ENCODE results near the gene GPC6.

Gene GPC6

DNA sequence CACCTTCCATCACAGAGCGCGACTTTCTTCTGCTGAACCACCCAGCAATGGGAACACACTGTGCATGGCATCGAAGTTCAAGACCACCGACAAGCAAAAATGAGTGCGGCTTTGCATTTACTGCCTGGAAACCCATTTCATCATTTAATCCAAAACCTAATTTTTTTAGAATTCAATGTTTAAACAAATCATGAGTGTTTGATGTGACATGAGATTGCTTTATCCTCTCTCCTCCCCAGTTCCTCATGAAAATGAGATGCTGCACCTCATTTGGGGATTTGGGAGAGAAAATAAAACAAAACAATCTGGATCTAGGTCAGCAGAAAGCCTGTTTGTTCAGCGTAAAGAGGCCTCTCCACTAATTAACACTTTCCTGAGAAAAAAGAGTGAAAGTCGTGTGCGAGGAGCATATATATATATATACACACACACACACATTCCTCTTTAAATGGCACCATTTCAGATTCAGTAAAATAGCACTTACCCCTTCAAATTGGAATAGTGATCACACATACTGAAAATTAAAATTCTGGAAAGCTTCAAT is 1126.6 kb downstream of the GPC6 start:
- no peak for DNase-seq (ENCODE audit: low spot score)

DNA sequence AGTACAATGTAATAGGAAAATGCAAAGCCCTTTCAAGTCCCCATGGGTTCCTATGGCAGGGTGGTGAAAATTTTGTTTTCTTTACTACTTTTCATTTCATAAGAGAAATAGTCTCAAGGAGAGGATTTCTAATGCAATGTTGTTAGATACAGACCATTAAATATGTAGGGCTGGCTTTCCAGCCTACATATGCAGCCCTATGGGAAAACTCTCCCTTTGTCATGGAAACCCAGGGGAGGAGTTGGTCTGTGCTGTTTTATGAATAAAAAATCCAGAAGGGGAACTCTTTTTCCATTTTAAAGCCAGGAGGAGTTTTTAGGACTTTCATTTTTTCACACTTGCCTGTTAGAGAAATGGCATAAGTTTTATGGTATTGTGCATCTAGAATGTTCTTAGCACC is 1133.3 kb downstream of the GPC6 start:
- DNase-seq (ENCODE audit: low spot score): no peak

DNA sequence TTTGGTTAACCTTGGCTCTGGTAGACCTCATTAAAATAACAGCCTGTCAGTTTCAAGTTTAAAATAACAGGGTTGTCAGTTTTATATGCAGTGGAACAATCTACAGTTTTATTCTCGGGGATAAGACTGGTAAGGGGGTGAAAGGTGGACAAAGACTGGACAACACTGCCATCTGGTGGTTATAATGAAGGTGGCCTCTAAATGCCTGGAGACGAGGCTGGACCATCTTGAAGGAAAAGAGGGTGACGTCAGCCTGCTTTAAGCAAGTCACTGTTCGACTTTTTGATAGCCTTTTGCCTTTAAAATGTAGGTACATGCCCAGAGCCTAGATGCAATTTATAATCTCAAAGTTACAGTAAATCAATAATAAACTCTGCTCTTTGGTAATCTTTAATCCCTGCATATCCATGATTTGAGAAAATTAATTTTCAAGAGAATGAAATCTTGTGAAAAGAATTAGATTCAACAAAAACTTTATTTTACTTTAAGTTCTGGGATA is 1135.9 kb downstream of the GPC6 start:
- DNase-seq (ENCODE audit: low spot score): peak; percentile 75

DNA sequence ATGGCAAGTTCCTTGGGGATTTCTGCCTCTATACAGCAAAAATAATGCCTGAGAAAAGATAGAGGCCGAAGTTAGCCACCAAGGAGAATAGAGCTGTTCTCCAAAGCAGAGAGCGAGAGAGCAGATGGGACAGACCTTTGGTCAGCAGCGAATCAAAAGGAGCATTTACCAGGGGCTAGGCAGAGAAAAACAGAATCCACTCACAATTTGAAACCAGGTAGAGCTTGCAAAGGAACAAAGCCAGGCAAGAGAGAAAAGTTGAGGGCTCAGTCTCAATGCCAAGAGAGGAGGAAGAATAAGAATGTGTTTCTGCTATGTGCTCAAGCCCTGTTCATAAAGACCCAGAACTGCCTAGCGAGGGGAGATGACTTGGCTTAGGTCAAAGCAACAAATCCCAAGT is 1140.1 kb downstream of the GPC6 start:
- no peak for DNase-seq (ENCODE audit: low spot score)

DNA sequence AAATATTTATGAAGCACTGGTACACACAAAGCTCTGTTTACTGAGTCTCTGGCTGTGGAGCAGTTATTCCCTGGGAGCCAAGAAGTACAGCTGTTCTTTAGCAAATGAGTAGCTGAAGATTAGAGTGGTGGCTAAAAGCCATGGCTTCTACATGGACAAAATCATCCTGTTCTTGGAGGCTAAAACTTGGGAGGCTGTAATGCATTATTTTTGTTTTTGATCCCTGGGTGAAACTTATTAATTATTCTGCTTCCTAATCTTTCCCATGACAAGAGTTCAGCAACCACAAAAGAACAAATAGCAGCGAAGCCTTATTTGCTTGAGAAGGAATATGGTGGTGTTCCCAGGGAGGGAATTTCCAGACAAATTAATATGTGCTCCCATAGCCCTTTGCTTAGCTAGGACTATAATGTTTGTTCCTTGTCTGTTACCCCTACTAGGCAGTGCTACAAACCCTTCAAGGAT is 1143.4 kb downstream of the GPC6 start:
- no peak for DNase-seq (ENCODE audit: low spot score)

- no peak for DNase-seq (ENCODE audit: low spot score)
Measured at GRCh38 chr13:94371855-94372254, 1145.2 kb downstream of the GPC6 start.

DNA sequence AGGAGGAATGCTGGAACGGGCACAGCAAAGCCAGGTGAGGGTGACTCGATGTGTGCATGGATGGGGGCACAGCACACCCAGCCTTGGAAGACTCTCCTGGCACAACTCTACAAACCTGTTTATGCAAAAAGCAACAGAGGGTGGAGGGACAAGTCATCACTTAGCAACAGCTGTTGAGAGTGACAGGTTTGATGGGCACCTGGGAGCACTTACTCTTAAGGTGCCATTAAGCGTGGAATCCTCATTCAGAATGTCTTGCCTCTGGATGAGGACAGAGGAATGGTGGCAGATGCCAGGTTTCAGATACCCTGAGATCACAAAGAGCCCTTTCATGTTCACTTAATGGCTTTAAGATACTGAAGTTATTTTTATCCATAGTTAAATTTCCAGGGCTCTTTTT is 1155.9 kb downstream of the GPC6 start:
- no peak for DNase-seq (ENCODE audit: low spot score)

DNA sequence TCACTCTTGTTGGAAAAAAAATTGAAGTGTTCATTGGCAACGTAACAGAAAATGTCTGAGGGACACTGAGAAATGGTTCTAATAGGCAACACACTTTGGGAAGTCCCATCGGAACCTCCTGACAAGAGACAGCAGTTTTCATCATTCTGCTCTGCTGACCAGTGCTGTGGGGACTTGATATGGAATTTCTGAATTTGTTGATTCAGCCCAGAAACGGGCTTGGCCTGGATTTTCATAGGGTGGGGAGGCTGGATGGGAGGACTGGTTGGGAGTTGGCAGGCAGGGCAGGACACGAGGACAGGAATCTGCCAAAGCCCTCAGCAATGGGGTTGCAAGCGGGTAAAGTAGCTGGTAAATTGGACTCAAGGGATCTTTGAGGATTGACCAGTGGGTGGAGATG is 1156.4 kb downstream of the GPC6 start:
- DNase-seq (ENCODE audit: low spot score): no peak

DNA sequence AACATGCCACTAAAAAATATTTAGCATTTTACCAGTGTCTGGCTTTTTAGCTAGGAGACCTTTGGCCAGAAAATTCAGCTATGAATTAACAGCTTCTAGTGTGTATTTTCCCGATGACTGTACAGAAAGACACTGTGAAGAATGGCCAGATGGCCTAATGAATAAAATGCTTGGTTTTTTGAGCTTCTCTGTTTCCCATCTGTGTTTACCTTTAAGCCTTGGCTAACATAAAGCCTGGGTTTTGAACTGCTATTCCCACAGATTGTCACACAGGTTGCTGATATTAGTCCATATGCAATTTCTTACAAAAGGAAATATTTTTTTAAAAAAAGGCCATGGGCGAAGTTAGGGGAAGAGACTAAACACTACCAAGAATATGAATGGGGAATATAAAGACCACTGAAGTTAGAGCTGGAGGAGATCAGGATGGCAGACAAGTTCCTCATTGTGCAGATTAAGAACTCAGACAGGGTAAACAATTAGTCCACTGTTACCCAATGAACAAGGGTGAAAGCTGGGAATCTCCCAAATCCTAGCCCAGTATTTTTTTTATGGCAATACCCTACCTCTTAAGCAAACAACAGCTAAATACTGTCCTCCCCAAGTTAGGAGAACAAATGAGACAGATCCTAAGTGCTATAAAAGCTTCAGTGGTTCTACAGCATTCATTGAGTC is 1157.8 kb downstream of the GPC6 start:
- DNase-seq (ENCODE audit: low spot score): no peak

DNA sequence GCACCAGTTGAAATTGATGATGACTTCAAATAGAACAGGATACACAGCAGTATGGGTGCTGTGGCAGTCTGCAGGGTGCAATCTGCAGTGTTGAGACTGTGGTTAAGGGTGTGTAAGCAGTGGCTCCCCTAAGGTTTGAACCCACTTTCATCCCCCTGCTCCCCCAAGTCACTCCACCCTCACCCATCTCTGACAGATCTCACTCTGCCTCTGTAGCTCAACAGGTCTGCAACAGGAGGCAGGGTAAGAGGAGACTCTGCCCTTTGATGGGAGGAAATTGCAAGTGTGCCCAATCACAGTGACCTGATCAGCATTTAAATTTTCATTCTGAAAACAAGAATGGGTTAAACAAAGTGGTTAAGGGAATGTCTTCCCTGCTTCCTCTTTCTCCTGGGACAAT is 1160.4 kb downstream of the GPC6 start:
- no peak for DNase-seq (ENCODE audit: low spot score)

DNA sequence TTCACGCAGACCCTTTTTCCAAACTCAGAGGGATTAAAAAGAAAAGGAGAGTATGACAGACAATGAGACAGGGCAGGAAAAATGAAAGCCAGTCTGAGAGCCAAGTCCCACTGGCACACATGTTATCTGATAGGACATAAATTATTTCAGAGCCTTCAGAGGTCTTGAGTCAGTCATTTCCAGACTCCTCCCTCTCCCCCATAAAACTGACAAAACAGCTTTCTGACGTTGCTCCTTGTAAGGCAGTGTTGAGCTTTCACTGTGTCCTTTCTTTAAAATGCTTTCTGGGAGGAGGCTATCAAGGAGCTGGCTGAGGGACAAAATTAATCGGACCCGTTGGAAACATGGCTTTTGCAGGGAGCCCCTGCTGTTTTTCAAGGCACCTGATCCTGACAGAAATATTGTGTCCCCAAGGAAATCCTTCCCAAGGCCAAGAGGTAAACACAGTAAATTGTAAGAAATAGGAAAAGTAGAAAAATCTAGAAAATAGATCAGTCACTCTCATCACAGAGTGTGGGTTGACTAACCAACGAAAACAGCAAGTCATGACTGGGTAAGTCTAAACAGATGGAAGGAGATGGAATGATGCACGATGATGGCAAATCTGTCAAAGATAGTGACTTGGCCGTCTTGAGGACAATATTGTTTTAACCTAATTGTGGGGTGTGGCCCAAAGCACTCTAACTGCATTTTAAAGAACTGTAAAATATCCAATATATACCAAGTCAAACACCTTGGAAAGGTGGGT is 1163.2 kb downstream of the GPC6 start:
- DNase-seq (ENCODE audit: low spot score): no peak

DNA sequence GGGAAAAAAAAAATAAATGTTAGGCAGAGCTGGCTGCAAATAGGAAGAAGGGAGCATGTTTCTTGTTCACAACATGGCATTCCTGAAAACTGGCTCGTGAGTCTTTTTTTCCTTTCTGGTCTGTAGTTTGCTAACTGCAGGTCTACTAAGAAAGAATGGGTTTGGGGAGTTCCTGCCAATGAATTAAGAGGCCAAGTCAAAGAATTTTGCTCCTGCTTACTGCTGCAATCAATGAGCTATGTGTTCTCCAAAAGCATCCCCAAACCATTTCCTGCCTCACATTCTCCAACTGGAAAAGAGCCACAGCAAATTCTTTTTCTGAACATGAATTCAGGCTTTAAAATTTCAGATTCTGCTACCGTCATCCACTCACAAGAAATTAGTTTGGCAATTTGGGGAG is 1164.3 kb downstream of the GPC6 start:
- DNase-seq (ENCODE audit: low spot score): no peak

DNA sequence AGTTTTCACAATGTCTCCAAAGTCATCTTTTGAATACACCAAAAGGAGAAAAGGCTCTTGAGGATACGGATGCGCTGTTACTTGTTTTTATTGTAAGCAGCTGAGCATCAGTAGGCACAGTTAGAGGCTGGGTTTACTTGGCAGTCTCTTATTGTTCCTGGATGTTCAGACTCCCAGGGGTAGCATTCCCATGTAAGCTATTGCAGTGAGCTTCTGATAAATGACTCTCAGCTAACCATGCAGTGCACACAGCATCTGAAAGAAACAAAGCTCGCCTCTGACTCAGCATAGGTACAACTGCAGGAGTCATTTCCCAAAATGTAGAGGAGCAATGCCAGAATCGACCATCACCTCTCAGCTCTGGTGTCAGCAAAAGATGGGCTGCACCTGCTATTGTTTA is 1168.1 kb downstream of the GPC6 start:
- DNase-seq (ENCODE audit: low spot score): no peak

DNA sequence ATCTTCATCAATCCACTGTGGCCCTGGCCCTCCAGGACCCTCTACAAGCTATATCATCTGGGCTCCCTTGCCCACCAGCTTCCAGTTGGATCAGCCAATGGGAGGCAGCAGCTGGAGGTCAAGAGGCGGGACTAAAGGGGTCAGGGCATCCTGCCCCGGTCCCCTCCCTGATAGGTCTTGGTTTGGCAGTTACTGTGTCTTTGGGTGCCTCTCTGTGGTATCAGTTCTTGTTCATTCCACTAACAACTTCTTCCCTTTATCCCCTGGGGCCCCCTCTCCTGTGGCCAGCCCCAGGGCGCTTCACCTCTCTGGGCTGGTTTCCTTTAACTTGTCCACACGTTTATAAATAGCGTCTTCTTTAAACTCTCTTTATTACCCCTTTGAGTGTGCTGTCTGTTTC is 1169.3 kb downstream of the GPC6 start:
- no peak for DNase-seq (ENCODE audit: low spot score)

GRCh38 chr13:94399812-94400211 is 1173.2 kb downstream of the GPC6 start:
- DNase-seq (ENCODE audit: low spot score): no peak

GRCh38 chr13:94400874-94401273 is 1174.3 kb downstream of the GPC6 start:
- no peak for DNase-seq (ENCODE audit: low spot score)

DNA sequence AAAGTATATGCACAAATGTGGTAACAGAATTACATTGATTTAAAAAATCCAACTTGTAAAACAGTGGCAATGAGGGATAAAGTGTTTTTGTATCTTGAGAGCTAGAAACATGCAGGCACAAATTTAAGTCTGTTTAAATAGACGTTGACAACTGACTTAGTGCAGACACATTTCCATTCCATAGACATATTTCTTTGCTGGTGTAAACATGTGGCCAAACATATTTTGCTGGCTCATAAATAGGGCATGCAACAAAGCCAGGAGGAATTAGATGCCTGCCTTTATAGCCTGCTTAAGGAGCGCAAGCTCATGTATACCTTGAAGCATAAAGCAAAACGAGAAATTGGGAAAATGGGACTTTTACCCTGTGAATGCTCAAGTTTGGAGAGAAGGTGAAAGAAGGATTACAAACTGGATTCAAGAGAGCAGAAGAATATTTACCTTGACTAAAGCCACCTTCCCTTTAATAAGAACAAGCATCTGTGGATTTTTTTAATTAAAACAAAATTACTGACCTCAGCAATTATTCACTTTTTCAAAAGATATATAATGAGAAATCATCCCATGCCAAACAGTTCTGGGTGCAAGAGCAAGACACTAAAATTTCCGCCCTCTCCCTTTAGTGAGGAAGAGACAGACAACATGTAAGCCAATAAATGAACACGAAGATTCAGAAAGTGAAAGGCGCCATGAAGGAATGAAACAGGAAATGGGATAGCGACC is 1181.9 kb downstream of the GPC6 start:
- no peak for DNase-seq (ENCODE audit: low spot score)

DNA sequence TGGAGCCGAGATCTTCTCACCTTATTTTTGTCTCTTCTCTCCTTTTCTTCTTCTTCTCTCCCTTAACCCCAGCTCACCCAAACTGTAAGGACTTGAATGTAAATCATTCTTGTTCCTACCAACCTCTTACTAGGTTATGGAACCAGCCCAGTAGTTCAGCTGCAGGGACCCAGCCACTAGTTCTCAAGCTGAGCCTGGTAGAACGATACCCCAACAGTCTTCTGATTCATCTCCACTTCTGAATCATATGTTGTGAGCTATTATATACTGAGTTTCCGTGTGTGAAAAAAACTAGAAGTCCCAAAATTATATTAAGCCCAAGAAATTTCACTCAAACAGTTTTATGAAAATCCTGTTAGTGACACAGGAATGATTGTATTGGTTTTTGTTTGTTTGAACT is 1185.1 kb downstream of the GPC6 start:
- DNase-seq (ENCODE audit: low spot score): no peak

GRCh38 chr13:94412870-94413597 is 1186.4 kb downstream of the GPC6 start:
- DNase-seq (ENCODE audit: low spot score): no peak

- DNase-seq (ENCODE audit: low spot score): no peak
Measured at GRCh38 chr13:94413598-94413944, 1187.0 kb downstream of the GPC6 start.

- DNase-seq (ENCODE audit: low spot score): no peak
Measured at GRCh38 chr13:94414141-94414540, 1187.5 kb downstream of the GPC6 start.

GRCh38 chr13:94414708-94415107 is 1188.1 kb downstream of the GPC6 start:
- DNase-seq (ENCODE audit: low spot score): peak; percentile 42

Measured in D341Med (cell line).